Measurements from ENCODE around the gene STAM2. TPM values are rescaled to one million over a fixed set of nuclear protein-coding genes. Genes with fewer than 3 reads are reported as not detected.

STAM2 gene
- total and polyA plus RNA-seq, 2 donors (not counting 3 experiments of a cell fraction or from before 2014, with no cell fraction given): 10.1 to 27.5 TPM

GRCh38 chr2:152083202-152083875 lies 92.2 kb downstream of the STAM2 start:
- Histone ChIP-seq H4K20me1 (replicated peaks; ENCODE audit: control insufficient read depth, extremely low read depth, insufficient read depth, low read length) (no peaks in the 10 kb centered on the region), H3K4me1 (ENCODE audit: control insufficient read depth, extremely low read depth, insufficient read depth, low read length) (no peaks in the 10 kb centered on the region), H3K9me3 (replicated peaks; ENCODE audit: control insufficient read depth, insufficient read depth, low read length) (no peaks in the 10 kb centered on the region), H3K9me1 (replicated peaks; ENCODE audit: control insufficient read depth, extremely low read depth, insufficient read depth, low read length) (no peaks in the 10 kb centered on the region), H3K27me3 (ENCODE audit: control insufficient read depth in 2 of 2, insufficient read depth in 2 of 2, low read length in 2 of 2) (peaks cover 1 to 9% of the 10 kb centered on the region in 2 experiments), H3K79me2 (ENCODE audit: control insufficient read depth, insufficient read depth, low read length) (no peaks in the 10 kb centered on the region), H3K9ac (replicated peaks; ENCODE audit: extremely low read depth, insufficient read depth, low read length) (no peak overlapping the region), H3K4me2 (ENCODE audit: insufficient read depth, low read length) (no peak overlapping the region), H2AFZ (ENCODE audit: low read depth, low read length) (no peak overlapping the region), H3K27ac (ENCODE audit: insufficient read depth, low read depth, low read length) (no peak overlapping the region), H3K36me3 (ENCODE audit: control insufficient read depth in 2 of 2, extremely low read depth in 1 of 2, insufficient read depth in 2 of 2, low read length in 2 of 2) (no peaks in the 10 kb centered on the region), H3K4me3 (replicated peaks in 1 of 3; ENCODE audit: insufficient read depth in 1 of 3, low read depth in 1 of 3, low read length in 3 of 3) (no peak overlapping the region)
- DNase-seq (ENCODE audit: low read depth, low spot score) (no peak), FAIRE-seq (no peak)
- no peak for TF ChIP-seq JUN (IDR thresholded peaks at IDR 0.05; ENCODE audit: borderline replicate concordance, insufficient read depth, insufficient read length, low read depth)
- TF ChIP-seq MAX (IDR thresholded peaks at IDR 0.05; ENCODE audit: insufficient read depth, insufficient read length): no peak
- no peak for TF ChIP-seq GATA2 (IDR thresholded peaks at IDR 0.05; ENCODE audit: insufficient read depth, insufficient read length, low read depth, low read length)
- no peak for TF ChIP-seq EZH2 (IDR thresholded peaks at IDR 0.05; ENCODE audit: borderline replicate concordance, low read depth, low read length, severe bottlenecking)
- TF ChIP-seq FOS (IDR thresholded peaks at IDR 0.05; ENCODE audit: borderline replicate concordance, insufficient read depth, low read length): no peak
- no peak for TF ChIP-seq MYC (IDR thresholded peaks at IDR 0.05; ENCODE audit: low read depth, low read length)
- no peak for TF ChIP-seq POLR2A (IDR thresholded peaks at IDR 0.05; ENCODE audit: low read depth, low read length)
- no peak for TF ChIP-seq POLR2AphosphoS5 (IDR thresholded peaks at IDR 0.05; ENCODE audit: insufficient read depth, low read depth, low read length)
- TF ChIP-seq CTCF (IDR thresholded peaks at IDR 0.05; ENCODE audit: extremely low read depth in 1 of 2, insufficient read depth in 1 of 2, low read depth in 1 of 2, low read length in 2 of 2): no peak
- POLR2A ChIA-PET: no interaction called here
- intact Hi-C loops (cut with micrococcal nuclease): no loop called here
- no TSS peak for BruUV-seq (replicated peaks)
- dilution Hi-C loops (cut with MboI; ENCODE audit: extremely low pct_ligation_motif_present, low sequenced_read_pairs): no loop called here
- CTCF ChIA-PET: no interaction called here

Measured in endothelial cell of umbilical vein (primary cell).